OCI-LY7 (cell line): ENCODE measurements around the gene CEBPG.

ENCODE experiments used
- EZH2phosphoT487 ChIP-seq: fragments of 200-600 bp; sonication (generic); IDR thresholded peaks from 2 replicates; pipeline ENCODE4 v1.6.1; 2018; ENCODE audit warnings: low read depth, borderline replicate concordance, mild to moderate bottlenecking, mixed run types, antibody characterized with exemption, low read length, moderate library complexity, mixed read lengths
- TF ChIP-seq, protein P1 (sequence below): fragments of 200-600 bp; sonication (generic); conservative IDR thresholded peaks from 2 replicates; pipeline ENCODE4 v1.5.1; 2014; ENCODE audit warnings: mild to moderate bottlenecking, antibody characterized with exemption, low read length, moderate library complexity, mixed read lengths

- TF ChIP-seq, protein P1, sequence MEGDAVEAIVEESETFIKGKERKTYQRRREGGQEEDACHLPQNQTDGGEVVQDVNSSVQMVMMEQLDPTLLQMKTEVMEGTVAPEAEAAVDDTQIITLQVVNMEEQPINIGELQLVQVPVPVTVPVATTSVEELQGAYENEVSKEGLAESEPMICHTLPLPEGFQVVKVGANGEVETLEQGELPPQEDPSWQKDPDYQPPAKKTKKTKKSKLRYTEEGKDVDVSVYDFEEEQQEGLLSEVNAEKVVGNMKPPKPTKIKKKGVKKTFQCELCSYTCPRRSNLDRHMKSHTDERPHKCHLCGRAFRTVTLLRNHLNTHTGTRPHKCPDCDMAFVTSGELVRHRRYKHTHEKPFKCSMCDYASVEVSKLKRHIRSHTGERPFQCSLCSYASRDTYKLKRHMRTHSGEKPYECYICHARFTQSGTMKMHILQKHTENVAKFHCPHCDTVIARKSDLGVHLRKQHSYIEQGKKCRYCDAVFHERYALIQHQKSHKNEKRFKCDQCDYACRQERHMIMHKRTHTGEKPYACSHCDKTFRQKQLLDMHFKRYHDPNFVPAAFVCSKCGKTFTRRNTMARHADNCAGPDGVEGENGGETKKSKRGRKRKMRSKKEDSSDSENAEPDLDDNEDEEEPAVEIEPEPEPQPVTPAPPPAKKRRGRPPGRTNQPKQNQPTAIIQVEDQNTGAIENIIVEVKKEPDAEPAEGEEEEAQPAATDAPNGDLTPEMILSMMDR, result no peak
- TF ChIP-seq EZH2phosphoT487, result no peak
These were observed 3.5 kb downstream of the CEBPG start for GRCh38 chr19:33376941-33377557.
